Measurements from ENCODE around the gene SLC9A9.

- TF ChIP-seq REST (IDR thresholded peaks at IDR 0.05): no peak
- no peak for TF ChIP-seq CTCF (IDR thresholded peaks at IDR 0.05; ENCODE audit: low read depth, low read length, missing input control)
Observed at GRCh38 chr3:143712522-143712921, 135.7 kb downstream of the SLC9A9 start.
